Panc1 (cell line): Measurements from ENCODE around the gene BRAP. TPM values are rescaled to one million over a fixed set of nuclear protein-coding genes. Genes with fewer than 3 reads are reported as not detected.
A peak's percentile ranks its signal among the peaks of the same experiment; 100 is the strongest.

Experiments
- ATAC-seq: fragments of 200-7000 bp; cut with Tn5 transposase; 2 replicates; pipeline ENCODE4 v1.9.1; 2020; ENCODE audit warnings: mild to moderate bottlenecking, moderate library complexity
- BruUV-seq: library from RNA; stranded (reverse); fragments of 400-500 nt; replicated peaks from 2 replicates; lab custom pipeline; 2021; lab: Mats Ljungman, UMichigan
- CTCF ChIA-PET: fragments of 300-600 bp; sonication (Branson Sonifier 250); formaldehyde crosslinking; loops from one replicate; lab custom pipeline; 2022; ENCODE audit warnings: antibody characterized with exemption; lab: Charles Lee
- POLR2A ChIA-PET: fragments of 300-600 bp; sonication (Branson Sonifier 250); formaldehyde crosslinking; loops from one replicate; lab custom pipeline; 2022; ENCODE audit warnings: antibody characterized with exemption; lab: Charles Lee
- DNase-seq: peaks from one replicate; pipeline ENCODE4 v3.0.0-alpha.2; 2010; ENCODE audit warnings: low read depth, low spot score
- H3K27ac ChIP-seq: 2 replicates; pipeline ENCODE4 v1.5.1; 2011; ENCODE audit warnings: mild to moderate bottlenecking, low read length, inconsistent platforms
- H3K27me3 ChIP-seq: fragments of 200-500 bp; sonication (Bioruptor generic); 2 replicates; pipeline ENCODE4 v1.6.0; 2014; ENCODE audit warnings: low read length, inconsistent platforms; ENCODE audit not compliant: control insufficient read depth, insufficient read depth
- H3K36me3 ChIP-seq: fragments of 200-500 bp; sonication (Bioruptor generic); 2 replicates; pipeline ENCODE4 v1.5.1; 2014; ENCODE audit warnings: inconsistent platforms, mild to moderate bottlenecking, low read length, moderate library complexity; ENCODE audit not compliant: control insufficient read depth, insufficient read depth
- H3K4me1 ChIP-seq: 2 replicates; pipeline ENCODE4 v1.5.1; 2011; ENCODE audit warnings: inconsistent platforms, mild to moderate bottlenecking, low read length, moderate library complexity; ENCODE audit not compliant: control insufficient read depth, insufficient read depth
- H3K4me3 ChIP-seq, 2 experiments: 2 replicates each; pipeline ENCODE4 v1.5.1; 2011 to 2012; ENCODE audit warnings: low read depth in 2 of 2, low read length in 2 of 2, mild to moderate bottlenecking in 2 of 2, inconsistent platforms in 1 of 2, moderate library complexity in 1 of 2
- H3K9me3 ChIP-seq: fragments of 200-500 bp; sonication (Bioruptor generic); 2 replicates; pipeline ENCODE4 v1.5.1; 2014; ENCODE audit warnings: low read depth, mild to moderate bottlenecking, inconsistent platforms, low read length, moderate library complexity; ENCODE audit not compliant: control insufficient read depth, insufficient read depth
- POLR2AphosphoS5 ChIP-seq: IDR thresholded peaks from 2 replicates; pipeline ENCODE4 v1.6.1; 2012; ENCODE audit warnings: mild to moderate bottlenecking, low read depth, low read length, moderate library complexity
- SIN3A ChIP-seq: IDR thresholded peaks from 2 replicates; pipeline ENCODE4 v1.6.1; 2012; ENCODE audit warnings: low read depth, mild to moderate bottlenecking, low read length, moderate library complexity, borderline replicate concordance; ENCODE audit not compliant: insufficient read depth
- TCF7L2 ChIP-seq: IDR thresholded peaks from 2 replicates; pipeline ENCODE4 v1.6.1; 2011; ENCODE audit warnings: mild to moderate bottlenecking, low read depth, low read length, inconsistent platforms
- in situ Hi-C: cut with HindIII; loops from 2 replicates; pipeline ENCODE4 v1.10.0; 2016; ENCODE audit warnings: low sequenced_read_pairs, low pct_unique_long_range_greater_than_20kb
- intact Hi-C: fragments of 100-400 bp; cut with micrococcal nuclease; formaldehyde crosslinking; loops from one replicate; pipeline ENCODE4 v1.10.0; 2022; ENCODE audit not compliant: unreplicated experiment
- total RNA-seq: library from RNA; stranded (reverse); gene quantifications from one replicate; pipeline ENCODE4 v1.2.1, GENCODE V29; 2021; ENCODE audit not compliant: unreplicated experiment
- TF ChIP-seq, protein P1 (sequence below), 2 experiments: IDR thresholded peaks; 2 replicates each; pipeline ENCODE4 v1.6.1; 2011 to 2012; ENCODE audit warnings: low read depth in 2 of 2, control low read depth in 1 of 2, low read length in 1 of 2, mild to moderate bottlenecking in 1 of 2, moderate library complexity in 1 of 2; ENCODE audit not compliant: insufficient read depth in 1 of 2
- TF ChIP-seq, protein P2 (sequence below): fragments of 450-650 bp; IDR thresholded peaks from 2 replicates; pipeline ENCODE4 v1.5.1; 2017; ENCODE audit warnings: mild to moderate bottlenecking

The BRAP gene
- total RNA-seq, 1 experiment from 2014 or later, result 19.6 TPM

DNA sequence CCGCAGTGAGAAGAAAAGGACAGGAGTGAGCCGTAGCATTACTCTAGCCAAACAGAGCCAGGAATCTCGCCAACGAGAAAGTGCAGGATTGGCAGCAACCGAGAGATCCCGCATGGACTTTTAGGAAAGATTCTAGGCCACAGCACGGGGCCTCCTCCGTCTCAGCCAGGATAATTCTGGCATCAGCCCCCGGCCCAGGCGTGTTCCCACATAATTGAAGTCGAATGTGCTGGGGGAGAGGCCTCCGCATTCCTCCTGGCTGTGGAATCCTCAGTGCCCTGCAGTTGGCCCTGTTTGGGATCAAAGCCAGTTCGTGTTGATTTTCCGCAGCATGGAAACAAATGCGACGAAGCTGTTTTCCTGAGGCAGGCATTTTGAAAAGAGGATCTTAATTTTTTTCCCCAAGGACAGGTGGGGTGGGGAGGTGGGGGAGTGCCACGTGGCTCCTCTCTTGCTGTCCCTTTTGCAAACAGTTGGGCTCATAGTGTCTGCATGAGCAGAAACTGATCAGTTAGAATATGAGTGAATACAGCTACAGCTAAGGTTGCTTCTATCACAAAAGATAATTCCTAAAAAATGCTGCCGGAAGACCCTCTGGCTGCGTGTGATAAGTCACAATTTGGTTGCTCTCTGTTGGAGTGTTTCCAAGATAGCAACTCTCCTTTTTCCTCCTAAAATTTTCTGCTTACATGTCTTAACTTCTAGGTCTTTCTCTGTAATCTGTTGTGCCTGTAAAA is 49.4 kb downstream of the BRAP start:
- intact Hi-C loops, result no loop called here
- Histone ChIP-seq H3K27me3 (no peaks in the 10 kb centered on the region), H3K36me3 (no peaks in the 10 kb centered on the region), H3K27ac (no peak overlapping the region), H3K4me1 (no peaks in the 10 kb centered on the region), H3K9me3 (no peaks in the 10 kb centered on the region), H3K4me3 (no peak overlapping the region)
- DNase-seq (no peak), ATAC-seq (no peak)
- no peak for TF ChIP-seq TCF7L2
- TF ChIP-seq, protein P1, sequence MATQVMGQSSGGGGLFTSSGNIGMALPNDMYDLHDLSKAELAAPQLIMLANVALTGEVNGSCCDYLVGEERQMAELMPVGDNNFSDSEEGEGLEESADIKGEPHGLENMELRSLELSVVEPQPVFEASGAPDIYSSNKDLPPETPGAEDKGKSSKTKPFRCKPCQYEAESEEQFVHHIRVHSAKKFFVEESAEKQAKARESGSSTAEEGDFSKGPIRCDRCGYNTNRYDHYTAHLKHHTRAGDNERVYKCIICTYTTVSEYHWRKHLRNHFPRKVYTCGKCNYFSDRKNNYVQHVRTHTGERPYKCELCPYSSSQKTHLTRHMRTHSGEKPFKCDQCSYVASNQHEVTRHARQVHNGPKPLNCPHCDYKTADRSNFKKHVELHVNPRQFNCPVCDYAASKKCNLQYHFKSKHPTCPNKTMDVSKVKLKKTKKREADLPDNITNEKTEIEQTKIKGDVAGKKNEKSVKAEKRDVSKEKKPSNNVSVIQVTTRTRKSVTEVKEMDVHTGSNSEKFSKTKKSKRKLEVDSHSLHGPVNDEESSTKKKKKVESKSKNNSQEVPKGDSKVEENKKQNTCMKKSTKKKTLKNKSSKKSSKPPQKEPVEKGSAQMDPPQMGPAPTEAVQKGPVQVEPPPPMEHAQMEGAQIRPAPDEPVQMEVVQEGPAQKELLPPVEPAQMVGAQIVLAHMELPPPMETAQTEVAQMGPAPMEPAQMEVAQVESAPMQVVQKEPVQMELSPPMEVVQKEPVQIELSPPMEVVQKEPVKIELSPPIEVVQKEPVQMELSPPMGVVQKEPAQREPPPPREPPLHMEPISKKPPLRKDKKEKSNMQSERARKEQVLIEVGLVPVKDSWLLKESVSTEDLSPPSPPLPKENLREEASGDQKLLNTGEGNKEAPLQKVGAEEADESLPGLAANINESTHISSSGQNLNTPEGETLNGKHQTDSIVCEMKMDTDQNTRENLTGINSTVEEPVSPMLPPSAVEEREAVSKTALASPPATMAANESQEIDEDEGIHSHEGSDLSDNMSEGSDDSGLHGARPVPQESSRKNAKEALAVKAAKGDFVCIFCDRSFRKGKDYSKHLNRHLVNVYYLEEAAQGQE (IDR thresholded peaks at IDR 0.05; ENCODE audit: insufficient read depth in 1 of 2, low read depth in 2 of 2, low read length in 1 of 2), result no peak
- TF ChIP-seq, protein P2, sequence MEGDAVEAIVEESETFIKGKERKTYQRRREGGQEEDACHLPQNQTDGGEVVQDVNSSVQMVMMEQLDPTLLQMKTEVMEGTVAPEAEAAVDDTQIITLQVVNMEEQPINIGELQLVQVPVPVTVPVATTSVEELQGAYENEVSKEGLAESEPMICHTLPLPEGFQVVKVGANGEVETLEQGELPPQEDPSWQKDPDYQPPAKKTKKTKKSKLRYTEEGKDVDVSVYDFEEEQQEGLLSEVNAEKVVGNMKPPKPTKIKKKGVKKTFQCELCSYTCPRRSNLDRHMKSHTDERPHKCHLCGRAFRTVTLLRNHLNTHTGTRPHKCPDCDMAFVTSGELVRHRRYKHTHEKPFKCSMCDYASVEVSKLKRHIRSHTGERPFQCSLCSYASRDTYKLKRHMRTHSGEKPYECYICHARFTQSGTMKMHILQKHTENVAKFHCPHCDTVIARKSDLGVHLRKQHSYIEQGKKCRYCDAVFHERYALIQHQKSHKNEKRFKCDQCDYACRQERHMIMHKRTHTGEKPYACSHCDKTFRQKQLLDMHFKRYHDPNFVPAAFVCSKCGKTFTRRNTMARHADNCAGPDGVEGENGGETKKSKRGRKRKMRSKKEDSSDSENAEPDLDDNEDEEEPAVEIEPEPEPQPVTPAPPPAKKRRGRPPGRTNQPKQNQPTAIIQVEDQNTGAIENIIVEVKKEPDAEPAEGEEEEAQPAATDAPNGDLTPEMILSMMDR, result no peak
- TF ChIP-seq SIN3A, result no peak
- TF ChIP-seq POLR2AphosphoS5, result no peak
- CTCF ChIA-PET, result no interaction called here
- in situ Hi-C loops, result no loop called here
- POLR2A ChIA-PET, result no interaction called here
- no TSS peak for BruUV-seq

DNA sequence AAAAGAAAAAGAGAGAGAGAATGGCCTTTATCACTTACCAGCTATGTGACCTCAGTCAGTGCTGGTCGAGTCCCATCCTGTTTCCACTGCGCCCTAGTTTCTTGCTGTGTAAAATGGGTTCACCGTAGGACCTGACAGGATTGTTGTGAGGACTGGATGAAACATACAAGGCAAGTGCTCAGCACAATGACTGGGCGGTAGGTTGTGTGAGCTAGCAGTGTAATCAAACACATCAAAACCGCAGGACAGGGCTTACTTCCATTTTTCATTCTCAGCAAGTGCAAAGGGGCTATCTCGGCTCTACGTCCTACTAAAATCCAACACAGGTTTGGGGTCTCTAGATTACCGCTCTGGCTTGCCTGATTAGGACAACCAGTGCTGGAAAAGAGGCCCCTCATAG is 50.2 kb downstream of the BRAP start:
- POLR2A ChIA-PET, result no interaction called here
- BruUV-seq, result no TSS peak
- in situ Hi-C loops, result no loop called here
- no peak overlapping the region for H3K27ac ChIP-seq
- H3K9me3 ChIP-seq, result no peaks in the 10 kb centered on the region
- ATAC-seq (peak; percentile 47; the same call in 1 of the 2 replicates), DNase-seq (no peak)
- H3K4me1 ChIP-seq, result no peaks in the 10 kb centered on the region
- no peaks in the 10 kb centered on the region for H3K36me3 ChIP-seq
- no peak for TF ChIP-seq TCF7L2
- TF ChIP-seq SIN3A, result no peak
- TF ChIP-seq POLR2AphosphoS5, result no peak
- TF ChIP-seq, protein P1 (IDR thresholded peaks at IDR 0.05; ENCODE audit: insufficient read depth in 1 of 2, low read depth in 2 of 2, low read length in 1 of 2), result no peak
- TF ChIP-seq, protein P2, result no peak
- H3K27me3 ChIP-seq, result no peaks in the 10 kb centered on the region
- intact Hi-C loops, result no loop called here
- H3K4me3 ChIP-seq, result no peak overlapping the region
- CTCF ChIA-PET, result no interaction called here
